GM12873 (cell line): ENCODE results near the gene KIRREL2.

Experiments used
- CTCF ChIP-seq: IDR thresholded peaks from 2 replicates; pipeline ENCODE4 v1.5.1; 2012; ENCODE audit warnings: low read depth, mild to moderate bottlenecking, moderate library complexity, low read length, control low read depth; ENCODE audit not compliant: insufficient read depth; ENCODE audit errors: missing control alignments

Gene KIRREL2

GRCh38 chr19:35858311-35858710 lies 1.6 kb downstream of the KIRREL2 start:
- no peak for TF ChIP-seq CTCF

GRCh38 chr19:35859414-35859813 lies 2.7 kb downstream of the KIRREL2 start:
- no peak for TF ChIP-seq CTCF

- no peak for TF ChIP-seq CTCF
These were observed 3.7 kb downstream of the KIRREL2 start for GRCh38 chr19:35860436-35860817.

GRCh38 chr19:35860818-35861639 lies 4.3 kb downstream of the KIRREL2 start:
- no peak for TF ChIP-seq CTCF

- TF ChIP-seq CTCF, result no peak
These were observed 5.0 kb downstream of the KIRREL2 start for GRCh38 chr19:35861640-35862160.

GRCh38 chr19:35862528-35862927 lies 5.8 kb downstream of the KIRREL2 start:
- no peak for TF ChIP-seq CTCF

- TF ChIP-seq CTCF, result no peak
These were observed 6.3 kb downstream of the KIRREL2 start for GRCh38 chr19:35863018-35863417.
